Keratinocyte (primary cell): ENCODE results near the gene STK32C. TPM values are rescaled to one million over a fixed set of nuclear protein-coding genes. Genes with fewer than 3 reads are reported as not detected.

Source experiments
- DNase-seq: peaks from one replicate; pipeline ENCODE4 v3.0.0-alpha.2; 2011; ENCODE audit warnings: low read depth, missing footprints, low spot score
- FAIRE-seq: peaks from 2 replicates; lab custom pipeline; 2011; peaks lifted over from hg19 to GRCh38; lab: Jason Lieb, UNC
- H2AFZ ChIP-seq: 2 replicates; pipeline ENCODE4 v1.6.0; 2012; ENCODE audit warnings: low read length, control low read depth, inconsistent platforms; ENCODE audit not compliant: control insufficient read depth
- H3K27ac ChIP-seq: 2 replicates; pipeline ENCODE4 v1.5.1; 2011; ENCODE audit warnings: low read length; ENCODE audit not compliant: control insufficient read depth, insufficient read depth
- H3K27me3 ChIP-seq: 3 replicates; pipeline ENCODE4 v1.6.0; 2011; ENCODE audit warnings: low read length; ENCODE audit not compliant: control insufficient read depth, insufficient read depth; ENCODE audit errors: extremely low read depth
- H3K36me3 ChIP-seq, 2 experiments: 2 replicates in 1 of 2; 3 replicates in 1 of 2; pipeline ENCODE4 v1.5.1; 2011; ENCODE audit warnings: low read length in 2 of 2, mild to moderate bottlenecking in 1 of 2; ENCODE audit not compliant: control insufficient read depth in 2 of 2, insufficient read depth in 2 of 2; ENCODE audit errors: extremely low read depth in 1 of 2
- H3K4me1 ChIP-seq: 3 replicates; pipeline ENCODE4 v1.5.1; 2011; ENCODE audit warnings: low read length; ENCODE audit not compliant: control insufficient read depth, insufficient read depth; ENCODE audit errors: extremely low read depth
- H3K4me2 ChIP-seq: 3 replicates; pipeline ENCODE4 v1.6.0; 2011; ENCODE audit warnings: low read depth, low read length; ENCODE audit not compliant: control insufficient read depth, insufficient read depth; ENCODE audit errors: extremely low read depth
- H3K4me3 ChIP-seq, 3 experiments: fragments of 200-600 bp in 1 of 3; sonication (generic) in 1 of 3; 2 replicates in 2 of 3; 3 replicates in 1 of 3; pipeline ENCODE4 v1.5.1; 2011 to 2016; ENCODE audit warnings: low read length in 3 of 3, mild to moderate bottlenecking in 3 of 3, control low read depth in 2 of 3, inconsistent platforms in 1 of 3, low read depth in 1 of 3, mixed read lengths in 1 of 3, mixed run types in 1 of 3, moderate library complexity in 1 of 3; ENCODE audit not compliant: control insufficient read depth in 2 of 3, insufficient read depth in 2 of 3; ENCODE audit errors: extremely low read depth in 1 of 3
- H3K79me2 ChIP-seq: 2 replicates; pipeline ENCODE4 v1.6.0; 2012; ENCODE audit warnings: low read length; ENCODE audit not compliant: control insufficient read depth, insufficient read depth
- H3K9ac ChIP-seq: 3 replicates; pipeline ENCODE4 v1.6.0; 2011; ENCODE audit warnings: low read length; ENCODE audit not compliant: control insufficient read depth, insufficient read depth; ENCODE audit errors: extremely low read depth
- H3K9me1 ChIP-seq: 3 replicates; pipeline ENCODE4 v1.6.0; 2011; ENCODE audit warnings: low read length; ENCODE audit not compliant: control insufficient read depth, insufficient read depth; ENCODE audit errors: extremely low read depth
- H3K9me3 ChIP-seq: 2 replicates; pipeline ENCODE4 v1.5.1; 2012; ENCODE audit warnings: low read depth, low read length; ENCODE audit not compliant: control insufficient read depth
- H4K20me1 ChIP-seq: 3 replicates; pipeline ENCODE4 v1.6.0; 2011; ENCODE audit warnings: low read length; ENCODE audit not compliant: control insufficient read depth, insufficient read depth; ENCODE audit errors: extremely low read depth
- CTCF ChIP-seq, 3 experiments: IDR thresholded peaks in 1 of 3; conservative IDR thresholded peaks in 1 of 3; optimal IDR thresholded peaks in 1 of 3; 2 replicates in 2 of 3; 3 replicates in 1 of 3; pipeline versions ENCODE3 to v1.5.1; 2011; ENCODE audit warnings: low read length in 3 of 3, mild to moderate bottlenecking in 3 of 3, moderate library complexity in 2 of 3, control low read depth in 1 of 3, inconsistent platforms in 1 of 3; ENCODE audit not compliant: insufficient read depth in 2 of 3; ENCODE audit errors: extremely low read depth in 1 of 3
- EZH2 ChIP-seq: IDR thresholded peaks from one replicate; pipeline ENCODE4 v1.6.1; 2012; ENCODE audit warnings: inconsistent platforms, mild to moderate bottlenecking, low read length, moderate library complexity
- dilution Hi-C: fragments of 300-500 bp; cut with MboI; formaldehyde crosslinking; loops from one replicate; pipeline ENCODE4 v1.7.0; 2020; ENCODE audit warnings: low sequenced_read_pairs; ENCODE audit not compliant: extremely low pct_ligation_motif_present
- polyA plus RNA-seq, 5 experiments: library from polyadenylated mRNA; depleted of rRNA in 3 of 5; stranded (reverse) in 3 of 5; stranded (forward) in 1 of 5; unstranded in 1 of 5; fragments of >200 nt; gene quantifications; 1 replicate in 1 of 5; 2 replicates in 3 of 5; 3 replicates in 1 of 5; pipeline versions ENCODE4 v1.2.1 to v1.2.3, GENCODE V29; 2011 to 2012; ENCODE audit warnings: missing spikeins in 2 of 5, low read depth in 1 of 5, low replicate concordance in 1 of 5

STK32C gene
- polyA plus RNA-seq, 1 donor (not counting 4 experiments of a cell fraction or from before 2014, with no cell fraction given): 4.1 TPM

GRCh38 chr10:132281915-132282666 is 25.7 kb downstream of the STK32C start:
- dilution Hi-C loops: no loop called here
- Histone ChIP-seq H3K9me3 (no peaks in the 10 kb centered on the region), H2AFZ (no peak overlapping the region), H3K9ac (no peak overlapping the region), H3K4me1 (no peaks in the 10 kb centered on the region), H3K36me3 (no peaks in the 10 kb centered on the region), H3K27ac (no peak overlapping the region), H3K9me1 (no peaks in the 10 kb centered on the region), H3K4me2 (no peak overlapping the region), H3K4me3 (no peak overlapping the region), H3K79me2 (no peaks in the 10 kb centered on the region), H4K20me1 (no peaks in the 10 kb centered on the region), H3K27me3 (peaks cover 25% of the 10 kb centered on the region)
- TF ChIP-seq CTCF (optimal IDR thresholded peaks at IDR 0.05 in 1 of 3, IDR thresholded peaks at IDR 0.05 in 1 of 3, conservative IDR thresholded peaks at IDR 0.05 in 1 of 3; ENCODE audit: extremely low read depth in 1 of 3, insufficient read depth in 2 of 3, low read length in 3 of 3) (no peak), EZH2 (no peak)
- no peak for FAIRE-seq
- DNase-seq: no peak

GRCh38 chr10:132280646-132281074 is 27.1 kb downstream of the STK32C start:
- DNase-seq (no peak), FAIRE-seq (no peak)
- no peaks in the 10 kb centered on the region for H3K9me3 ChIP-seq
- H3K79me2 ChIP-seq: no peaks in the 10 kb centered on the region
- no peak overlapping the region for H2AFZ ChIP-seq
- TF ChIP-seq CTCF (optimal IDR thresholded peaks at IDR 0.05 in 1 of 3, IDR thresholded peaks at IDR 0.05 in 1 of 3, conservative IDR thresholded peaks at IDR 0.05 in 1 of 3; ENCODE audit: extremely low read depth in 1 of 3, insufficient read depth in 2 of 3, low read length in 3 of 3): no peak
- TF ChIP-seq EZH2: no peak
- H4K20me1 ChIP-seq: no peaks in the 10 kb centered on the region
- H3K27me3 ChIP-seq: peaks cover 25% of the 10 kb centered on the region
- dilution Hi-C loops: no loop called here
- no peaks in the 10 kb centered on the region for H3K9me1 ChIP-seq
- H3K4me2 ChIP-seq: no peak overlapping the region
- no peaks in the 10 kb centered on the region for H3K36me3 ChIP-seq
- no peak overlapping the region for H3K27ac ChIP-seq
- no peaks in the 10 kb centered on the region for H3K4me1 ChIP-seq
- no peak overlapping the region for H3K9ac ChIP-seq
- no peak overlapping the region for H3K4me3 ChIP-seq
